GM23338 (cell line): Measurements from ENCODE around the gene PKD2L1.

ENCODE experiments used
- CREB1 ChIP-seq: fragments of 250-450 bp; sonication (Bioruptor Pico); IDR thresholded peaks from 2 replicates; pipeline ENCODE4 v1.5.0; 2020; ENCODE audit warnings: low read depth, mild to moderate bottlenecking, moderate library complexity
- EZH2 ChIP-seq: fragments of 200-600 bp; sonication (generic); IDR thresholded peaks from one replicate; pipeline ENCODE4 v1.8.0; 2017; ENCODE audit warnings: antibody characterized with exemption, mild to moderate bottlenecking, low read depth; ENCODE audit not compliant: unreplicated experiment
- EZH2phosphoT487 ChIP-seq: fragments of 200-600 bp; sonication (generic); IDR thresholded peaks from one replicate; pipeline ENCODE4 v1.8.1; 2018; ENCODE audit warnings: antibody characterized with exemption; ENCODE audit not compliant: unreplicated experiment
- JUNB ChIP-seq: IDR thresholded peaks from one replicate; pipeline ENCODE4 v1.6.1; 2016; ENCODE audit warnings: antibody characterized with exemption; ENCODE audit not compliant: unreplicated experiment
- NANOG ChIP-seq: IDR thresholded peaks from 2 replicates; pipeline ENCODE4 v1.6.1; 2016; ENCODE audit warnings: antibody characterized with exemption, borderline replicate concordance
- POLR2AphosphoS5 ChIP-seq: IDR thresholded peaks from 2 replicates; pipeline ENCODE4 v1.6.1; 2016; ENCODE audit warnings: antibody characterized with exemption, low read depth
- REST ChIP-seq: IDR thresholded peaks from one replicate; pipeline ENCODE4 v1.6.1; 2018; ENCODE audit warnings: antibody characterized with exemption; ENCODE audit not compliant: unreplicated experiment
- STAT1 ChIP-seq: IDR thresholded peaks from one replicate; pipeline ENCODE4 v1.6.1; 2016; ENCODE audit warnings: antibody characterized with exemption; ENCODE audit not compliant: unreplicated experiment
- ZNF114 ChIP-seq: fragments of 250-450 bp; sonication (Bioruptor Pico); IDR thresholded peaks from 2 replicates; pipeline ENCODE4 v1.5.0; 2020; ENCODE audit warnings: mild to moderate bottlenecking, moderate library complexity
- ZNF331 ChIP-seq: fragments of 250-450 bp; sonication (Bioruptor Pico); IDR thresholded peaks from 2 replicates; pipeline ENCODE4 v1.5.0; 2020; ENCODE audit warnings: low read depth, mild to moderate bottlenecking, moderate library complexity
- TF ChIP-seq, protein P1 (sequence below), 2 experiments: fragments of 200-600 bp in 1 of 2; sonication (generic) in 1 of 2; conservative IDR thresholded peaks; 2 replicates each; pipeline versions ENCODE4 v1.5.1 to v1.6.1; 2016 to 2017; ENCODE audit warnings: antibody characterized with exemption in 2 of 2, low read depth in 2 of 2, mild to moderate bottlenecking in 2 of 2, moderate library complexity in 1 of 2

DNA sequence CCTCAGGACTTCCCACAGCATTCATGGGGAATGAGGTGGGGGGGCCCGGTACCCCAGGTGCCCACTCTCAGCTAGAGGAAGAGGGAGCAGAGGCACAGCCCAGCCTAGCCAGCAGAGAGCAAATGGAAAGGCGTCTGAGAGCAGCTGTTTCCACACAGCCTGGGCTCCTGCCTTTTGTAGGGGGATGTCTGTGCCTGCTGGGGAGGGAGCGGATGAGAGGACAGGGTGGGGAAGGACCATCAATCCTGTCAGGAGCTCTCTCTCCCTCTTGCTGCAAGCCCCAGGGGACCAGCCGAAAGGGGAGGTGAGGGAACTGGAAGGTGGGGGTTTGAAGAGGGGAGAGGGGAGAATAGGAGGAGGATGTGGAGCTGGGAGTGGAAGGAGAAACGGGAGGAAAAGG is at the start of gene PKD2L1:
- TF ChIP-seq, protein P1, sequence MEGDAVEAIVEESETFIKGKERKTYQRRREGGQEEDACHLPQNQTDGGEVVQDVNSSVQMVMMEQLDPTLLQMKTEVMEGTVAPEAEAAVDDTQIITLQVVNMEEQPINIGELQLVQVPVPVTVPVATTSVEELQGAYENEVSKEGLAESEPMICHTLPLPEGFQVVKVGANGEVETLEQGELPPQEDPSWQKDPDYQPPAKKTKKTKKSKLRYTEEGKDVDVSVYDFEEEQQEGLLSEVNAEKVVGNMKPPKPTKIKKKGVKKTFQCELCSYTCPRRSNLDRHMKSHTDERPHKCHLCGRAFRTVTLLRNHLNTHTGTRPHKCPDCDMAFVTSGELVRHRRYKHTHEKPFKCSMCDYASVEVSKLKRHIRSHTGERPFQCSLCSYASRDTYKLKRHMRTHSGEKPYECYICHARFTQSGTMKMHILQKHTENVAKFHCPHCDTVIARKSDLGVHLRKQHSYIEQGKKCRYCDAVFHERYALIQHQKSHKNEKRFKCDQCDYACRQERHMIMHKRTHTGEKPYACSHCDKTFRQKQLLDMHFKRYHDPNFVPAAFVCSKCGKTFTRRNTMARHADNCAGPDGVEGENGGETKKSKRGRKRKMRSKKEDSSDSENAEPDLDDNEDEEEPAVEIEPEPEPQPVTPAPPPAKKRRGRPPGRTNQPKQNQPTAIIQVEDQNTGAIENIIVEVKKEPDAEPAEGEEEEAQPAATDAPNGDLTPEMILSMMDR (conservative IDR thresholded peaks at IDR 0.05; ENCODE audit: low read depth in 2 of 2), result no peak
- TF ChIP-seq POLR2AphosphoS5 (no peak), CREB1 (no peak), ZNF331 (CRISPR knock-in tag) (no peak), STAT1 (no peak), JUNB (no peak), EZH2 (no peak), EZH2phosphoT487 (no peak), NANOG (no peak), REST (no peak), ZNF114 (CRISPR knock-in tag) (no peak)
